ENCODE measurements around the gene ATRAID. TPM values are rescaled to one million over a fixed set of nuclear protein-coding genes. Genes with fewer than 3 reads are reported as not detected.
A peak's percentile ranks its signal among the peaks of the same experiment; 100 is the strongest.

The ATRAID gene
- total and polyA plus RNA-seq, 4 donors, result 90.0 to 204 (median 122) TPM

- 60 to 68% methylated on average over 4 of the region's 4 CpGs for WGBS, 2 donors
- H3K9ac ChIP-seq (ENCODE audit: insufficient read depth in 1 of 2, low read length in 2 of 2), result no peak overlapping the region
- H3K27me3 ChIP-seq (ENCODE audit: control insufficient read depth in 3 of 3, insufficient read depth in 3 of 3, low read length in 2 of 3), result peaks cover 0 to 2% (median 2%) of the 10 kb centered on the region in 3 donors
- H3K36me3 ChIP-seq (ENCODE audit: control insufficient read depth in 4 of 4, insufficient read depth in 4 of 4, low read length in 4 of 4), result no peaks in the 10 kb centered on the region
- H3K4me3 ChIP-seq, result no peak overlapping the region
- no peaks in the 10 kb centered on the region for H3K9me3 ChIP-seq (ENCODE audit: control insufficient read depth in 4 of 4, insufficient read depth in 3 of 4, low read length in 3 of 4)
- no peak for TF ChIP-seq CTCF (IDR thresholded peaks at IDR 0.05; ENCODE audit: control extremely low read depth, extremely low read depth)
- H3K4me1 ChIP-seq (ENCODE audit: control insufficient read depth in 5 of 5, insufficient read depth in 5 of 5, low read length in 5 of 5), result peaks cover 0 to 7% (median 2%) of the 10 kb centered on the region in 5 donors
- DNase-seq, result peak; percentile 19 to 61 (median 29)
- ATAC-seq (ENCODE audit: insufficient read depth, low FRiP score), result no peak
- no peak overlapping the region for H3K27ac ChIP-seq (ENCODE audit: low read depth in 1 of 2, low read length in 1 of 2)
These were observed 27.7 kb upstream of the ATRAID start for GRCh38 chr2:27184115-27184514.

- DNase-seq (peak in 2 of 3 donors; percentile 21 to 38), ATAC-seq (ENCODE audit: insufficient read depth, low FRiP score) (peak; percentile 65)
- Histone ChIP-seq H3K4me3 (no peak overlapping the region), H3K27ac (ENCODE audit: low read depth in 1 of 2, low read length in 1 of 2) (peak overlapping the region in 1 of 2 donors; percentile 0), H3K9ac (ENCODE audit: insufficient read depth in 1 of 2, low read length in 2 of 2) (no peak overlapping the region), H3K27me3 (ENCODE audit: control insufficient read depth in 3 of 3, insufficient read depth in 3 of 3, low read length in 2 of 3) (peaks cover 0 to 2% (median 0%) of the 10 kb centered on the region in 3 donors), H3K36me3 (ENCODE audit: control insufficient read depth in 4 of 4, insufficient read depth in 4 of 4, low read length in 4 of 4) (no peaks in the 10 kb centered on the region), H3K4me1 (ENCODE audit: control insufficient read depth in 5 of 5, insufficient read depth in 5 of 5, low read length in 5 of 5) (peaks cover 0 to 7% (median 2%) of the 10 kb centered on the region in 5 donors), H3K9me3 (ENCODE audit: control insufficient read depth in 4 of 4, insufficient read depth in 3 of 4, low read length in 3 of 4) (no peaks in the 10 kb centered on the region)
- 26 to 38% methylated on average over 6 of the region's 6 CpGs for WGBS, 2 donors
- no peak for TF ChIP-seq CTCF (IDR thresholded peaks at IDR 0.05; ENCODE audit: control extremely low read depth, extremely low read depth)
These were observed 26.4 kb upstream of the ATRAID start for GRCh38 chr2:27185331-27186026.

GRCh38 chr2:27186613-27187345, 25.1 kb upstream of the ATRAID start:
- ATAC-seq (ENCODE audit: insufficient read depth, low FRiP score), result no peak
- Histone ChIP-seq H3K4me1 (ENCODE audit: control insufficient read depth in 5 of 5, insufficient read depth in 5 of 5, low read length in 5 of 5) (peaks cover 0 to 7% (median 2%) of the 10 kb centered on the region in 5 donors), H3K4me3 (no peak overlapping the region), H3K27me3 (ENCODE audit: control insufficient read depth in 3 of 3, insufficient read depth in 3 of 3, low read length in 2 of 3) (peaks cover 0 to 2% (median 2%) of the 10 kb centered on the region in 3 donors), H3K9ac (ENCODE audit: insufficient read depth in 1 of 2, low read length in 2 of 2) (no peak overlapping the region), H3K36me3 (ENCODE audit: control insufficient read depth in 4 of 4, insufficient read depth in 4 of 4, low read length in 4 of 4) (no peaks in the 10 kb centered on the region), H3K9me3 (ENCODE audit: control insufficient read depth in 4 of 4, insufficient read depth in 3 of 4, low read length in 3 of 4) (no peaks in the 10 kb centered on the region), H3K27ac (ENCODE audit: low read depth in 1 of 2, low read length in 1 of 2) (no peak overlapping the region)
- no peak for DNase-seq
- 71% methylated on average over 6 of the region's 6 CpGs for WGBS, 2 donors
- TF ChIP-seq CTCF (IDR thresholded peaks at IDR 0.05; ENCODE audit: control extremely low read depth, extremely low read depth), result no peak
